Skeletal muscle tissue (tissue), 4 donors: ENCODE results near the gene ADGRV1. TPM values are rescaled to one million over a fixed set of nuclear protein-coding genes. Genes with fewer than 3 reads are reported as not detected.
"Not testable (repeated sequence)": the region's sequence is repeated elsewhere in the genome, so short reads cannot be mapped to it uniquely, and the experiment has no call there.

Source experiments
- H3K27ac ChIP-seq: one replicate; pipeline ENCODE4 v1.7.0; 2013; ENCODE audit warnings: mild to moderate bottlenecking, low read depth, low read length, inconsistent platforms
- H3K27me3 ChIP-seq, 3 donors: one replicate each; pipeline ENCODE4 v1.7.0; 2013; ENCODE audit warnings: low read length in 3 of 3; ENCODE audit not compliant: control insufficient read depth in 3 of 3, insufficient read depth in 3 of 3
- H3K36me3 ChIP-seq, 3 donors: one replicate each; pipeline ENCODE4 v1.7.0; 2013; ENCODE audit warnings: low read length in 3 of 3; ENCODE audit not compliant: control insufficient read depth in 3 of 3, insufficient read depth in 3 of 3
- H3K4me1 ChIP-seq, 3 donors: one replicate each; pipeline ENCODE4 v1.7.0; 2013; ENCODE audit warnings: low read length in 3 of 3, mild to moderate bottlenecking in 3 of 3; ENCODE audit not compliant: control insufficient read depth in 3 of 3, insufficient read depth in 3 of 3
- H3K4me3 ChIP-seq, 3 donors: one replicate each; pipeline ENCODE4 v1.7.0; 2013; ENCODE audit warnings: low read length in 3 of 3
- H3K9ac ChIP-seq, 3 donors: one replicate each; pipeline ENCODE4 v1.7.0; 2013; ENCODE audit warnings: low read length in 3 of 3, mild to moderate bottlenecking in 3 of 3, moderate library complexity in 2 of 3, low read depth in 1 of 3
- H3K9me3 ChIP-seq, 3 donors: one replicate each; pipeline ENCODE4 v1.7.0; 2013; ENCODE audit warnings: low read length in 3 of 3; ENCODE audit not compliant: control insufficient read depth in 3 of 3
- total RNA-seq: library from RNA; depleted of rRNA; stranded (reverse); fragments of >200 nt; gene quantifications from one replicate; pipeline ENCODE4 v1.2.3, GENCODE V29; 2014
- donor health status: Osteomylitis.

The ADGRV1 gene
- total RNA-seq, 1 donor from 2014 or later: 2.6 TPM

DNA sequence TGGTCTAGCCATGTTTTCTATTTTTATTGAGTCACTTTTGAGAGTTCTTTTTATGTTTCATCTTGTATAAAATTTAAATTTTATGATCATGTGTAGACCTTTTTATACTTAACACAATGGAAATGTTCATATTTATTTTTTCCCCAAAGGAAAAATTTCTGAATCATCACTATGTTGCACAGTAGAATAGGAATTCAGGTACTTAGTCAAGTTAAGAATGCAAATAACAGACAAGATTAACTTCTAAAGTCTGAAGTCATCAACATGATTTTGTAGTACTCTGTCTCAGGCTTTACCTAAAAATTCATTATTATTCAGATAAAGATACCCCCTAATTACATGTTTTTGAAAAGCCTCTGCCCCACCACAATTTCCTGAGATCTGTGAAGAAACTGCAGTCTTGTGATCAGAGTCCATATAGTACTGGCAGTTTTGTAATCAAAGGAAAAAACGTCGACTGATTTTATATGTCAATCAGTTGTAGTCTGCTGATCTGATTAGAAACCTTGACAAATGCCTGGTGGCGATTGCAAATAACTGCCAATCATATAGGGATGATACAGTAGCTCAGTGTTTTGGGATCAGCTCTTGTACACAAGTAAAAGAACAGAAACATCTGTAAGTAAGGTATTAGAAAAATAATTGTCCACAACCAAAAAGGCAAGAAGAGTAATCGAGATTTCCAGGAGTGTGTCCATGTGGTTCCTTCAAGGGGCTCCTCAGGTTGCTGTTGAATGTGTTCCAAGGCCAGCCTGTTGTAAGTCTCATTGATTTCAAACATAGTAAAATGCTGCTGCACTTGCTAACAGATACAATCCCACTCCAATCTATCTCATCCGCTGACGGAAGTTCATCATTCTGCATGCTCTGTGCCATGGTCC lies 472.2 kb downstream of the ADGRV1 start:
- H3K27ac ChIP-seq: no peak overlapping the region
- no peak overlapping the region for H3K9ac ChIP-seq
- H3K4me1 ChIP-seq: no peaks in the 10 kb centered on the region
- H3K4me3 ChIP-seq: no peak overlapping the region
- no peaks in the 10 kb centered on the region for H3K36me3 ChIP-seq
- H3K9me3 ChIP-seq: no peaks in the 10 kb centered on the region
- H3K27me3 ChIP-seq: no peaks in the 10 kb centered on the region

GRCh38 chr5:91031402-91031752 lies 472.8 kb downstream of the ADGRV1 start:
- Histone ChIP-seq H3K9ac (no peak overlapping the region), H3K9me3 (no peaks in the 10 kb centered on the region), H3K27ac (no peak overlapping the region), H3K27me3 (no peaks in the 10 kb centered on the region), H3K4me1 (no peaks in the 10 kb centered on the region), H3K36me3 (no peaks in the 10 kb centered on the region), H3K4me3 (no peak overlapping the region)

DNA sequence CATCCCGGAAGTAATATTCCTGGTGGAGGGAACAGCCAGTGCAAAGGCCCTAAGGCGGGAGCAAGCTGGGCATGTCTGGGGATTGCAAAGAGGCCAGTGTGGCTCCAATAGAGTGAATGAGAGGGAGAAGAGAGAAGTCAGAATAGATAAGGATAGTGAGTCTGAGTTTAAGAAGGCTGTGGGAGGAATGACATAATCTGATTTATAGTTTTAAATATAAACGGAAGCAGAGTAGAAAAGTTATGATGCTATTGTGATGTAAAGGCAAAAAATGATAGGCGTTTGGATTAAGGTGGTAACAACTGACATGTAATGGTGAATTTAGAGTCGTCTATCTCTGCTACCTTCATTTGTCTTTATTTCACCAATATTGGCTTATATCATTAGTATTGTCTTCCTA lies 473.5 kb downstream of the ADGRV1 start:
- no peak overlapping the region for H3K27ac ChIP-seq
- no peaks in the 10 kb centered on the region for H3K36me3 ChIP-seq
- no peaks in the 10 kb centered on the region for H3K4me1 ChIP-seq
- H3K9ac ChIP-seq: no peak overlapping the region
- H3K9me3 ChIP-seq: no peaks in the 10 kb centered on the region
- H3K4me3 ChIP-seq: no peak overlapping the region
- no peaks in the 10 kb centered on the region for H3K27me3 ChIP-seq

GRCh38 chr5:91033370-91033769 lies 474.8 kb downstream of the ADGRV1 start:
- H3K4me1 ChIP-seq: peaks cover 0 to 4% (median 0%) of the 10 kb centered on the region in 3 donors
- no peaks in the 10 kb centered on the region for H3K36me3 ChIP-seq
- no peaks in the 10 kb centered on the region for H3K9me3 ChIP-seq
- H3K4me3 ChIP-seq: no peak overlapping the region
- H3K27ac ChIP-seq: no peak overlapping the region
- H3K27me3 ChIP-seq: no peaks in the 10 kb centered on the region
- no peak overlapping the region for H3K9ac ChIP-seq

GRCh38 chr5:91038180-91038808 lies 479.7 kb downstream of the ADGRV1 start:
- H3K36me3 ChIP-seq: no peaks in the 10 kb centered on the region

DNA sequence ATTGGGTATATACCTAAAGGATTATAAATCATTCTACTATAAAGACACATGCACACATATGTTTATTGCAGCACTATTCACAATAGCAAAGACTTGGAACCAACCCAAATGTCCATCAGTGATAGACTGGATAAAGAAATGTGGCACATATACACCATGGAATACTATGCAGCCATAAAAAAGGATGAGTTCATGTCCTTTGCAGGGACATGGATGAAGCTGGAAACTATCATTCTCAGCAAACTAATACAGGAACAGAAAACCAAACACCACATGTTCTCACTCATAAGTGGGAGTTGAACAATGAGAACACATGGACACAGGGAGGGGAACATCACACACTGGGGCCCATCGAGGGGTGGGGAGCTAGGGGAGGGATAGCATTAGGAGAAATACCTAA lies 482.5 kb downstream of the ADGRV1 start:
- H3K9me3 ChIP-seq, H3K9ac ChIP-seq, H3K36me3 ChIP-seq, H3K27ac ChIP-seq, H3K4me3 ChIP-seq, H3K27me3 ChIP-seq, H3K4me1 ChIP-seq: not testable (repeated sequence)

More at GRCh38 chr5:91038180-91038808, 479.7 kb downstream of the ADGRV1 start:
- H3K27ac ChIP-seq: no peak overlapping the region
- no peaks in the 10 kb centered on the region for H3K9me3 ChIP-seq
- H3K27me3 ChIP-seq: no peaks in the 10 kb centered on the region
- H3K4me1 ChIP-seq: peaks cover 0 to 5% (median 4%) of the 10 kb centered on the region in 3 donors
- no peak overlapping the region for H3K4me3 ChIP-seq
- H3K9ac ChIP-seq: no peak overlapping the region

DNA sequence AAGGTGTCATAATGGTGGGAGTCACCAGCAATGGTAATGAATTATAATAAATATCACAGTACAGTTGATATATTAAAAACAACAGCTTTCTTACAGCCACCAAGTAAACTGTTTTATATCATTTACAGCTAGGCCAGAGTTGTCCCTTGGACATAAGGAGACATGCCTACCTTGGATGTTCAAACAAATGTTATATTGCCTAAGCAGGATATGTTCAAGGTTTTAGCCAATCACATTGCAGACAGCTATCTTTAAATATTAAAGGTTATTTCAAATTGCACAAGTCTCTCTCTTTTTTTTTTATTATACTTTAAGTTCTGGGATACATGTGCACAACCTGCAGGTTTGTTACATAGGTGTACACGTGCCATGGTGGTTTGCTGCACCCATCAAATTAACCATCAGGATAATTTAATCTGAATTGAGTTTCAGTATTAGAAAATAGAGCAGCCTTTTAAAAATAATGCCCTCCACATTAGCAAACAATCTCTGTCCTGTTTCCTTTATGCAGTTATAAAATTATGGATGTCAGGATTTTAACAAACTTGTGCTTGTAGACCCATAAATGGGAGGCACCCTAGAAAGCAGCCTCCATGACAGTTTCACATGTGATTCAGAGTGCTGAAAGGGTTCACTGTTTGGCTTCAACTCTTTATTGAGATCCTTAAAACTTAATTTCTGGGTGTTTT lies 483.8 kb downstream of the ADGRV1 start:
- Histone ChIP-seq H3K4me1 (peaks cover 0 to 5% (median 4%) of the 10 kb centered on the region in 3 donors), H3K27me3 (no peaks in the 10 kb centered on the region), H3K9me3 (no peaks in the 10 kb centered on the region), H3K4me3 (no peak overlapping the region), H3K36me3 (no peaks in the 10 kb centered on the region), H3K27ac (no peak overlapping the region), H3K9ac (no peak overlapping the region)

DNA sequence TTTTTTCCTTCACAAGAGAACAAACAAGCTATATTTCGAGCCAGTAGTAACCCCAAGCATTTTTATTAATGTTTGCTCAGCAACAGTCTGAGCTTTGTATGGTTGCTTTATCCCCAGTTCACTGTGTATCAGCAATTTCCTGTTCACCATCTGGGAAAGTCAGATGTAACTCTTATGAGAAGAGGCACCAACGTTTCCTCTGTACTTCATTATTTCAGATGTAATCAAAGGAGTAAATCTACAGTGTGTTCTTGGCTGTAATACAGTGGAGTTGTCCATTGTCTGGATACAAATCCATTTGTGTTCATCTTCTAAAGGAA lies 484.3 kb downstream of the ADGRV1 start:
- Histone ChIP-seq H3K9ac (no peak overlapping the region), H3K36me3 (no peaks in the 10 kb centered on the region), H3K4me3 (no peak overlapping the region), H3K27ac (no peak overlapping the region), H3K4me1 (peaks cover 0 to 5% (median 4%) of the 10 kb centered on the region in 3 donors), H3K27me3 (no peaks in the 10 kb centered on the region), H3K9me3 (no peaks in the 10 kb centered on the region)

DNA sequence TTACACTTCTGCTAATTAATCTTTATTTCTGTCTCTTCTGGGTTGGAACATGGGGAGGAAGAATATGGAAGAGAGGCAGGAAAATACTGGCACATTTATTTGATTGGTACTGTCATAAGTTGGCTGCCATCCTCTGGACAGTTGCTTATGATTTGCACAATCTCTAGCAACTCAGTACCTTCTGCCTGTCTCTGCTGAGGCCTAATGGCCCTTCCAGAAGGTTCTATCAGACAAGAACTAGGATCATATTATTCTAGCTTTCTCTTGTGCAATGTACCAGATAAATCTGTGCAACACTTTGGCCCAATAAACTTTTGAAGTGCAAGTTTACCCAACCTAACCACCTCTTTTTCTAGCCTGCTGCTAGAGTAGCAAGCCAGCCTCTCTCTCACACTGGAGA lies 489.5 kb downstream of the ADGRV1 start:
- H3K4me3 ChIP-seq: no peak overlapping the region
- H3K9ac ChIP-seq: no peak overlapping the region
- no peak overlapping the region for H3K27ac ChIP-seq
- no peaks in the 10 kb centered on the region for H3K9me3 ChIP-seq
- no peaks in the 10 kb centered on the region for H3K4me1 ChIP-seq
- H3K27me3 ChIP-seq: no peaks in the 10 kb centered on the region
- H3K36me3 ChIP-seq: no peaks in the 10 kb centered on the region

DNA sequence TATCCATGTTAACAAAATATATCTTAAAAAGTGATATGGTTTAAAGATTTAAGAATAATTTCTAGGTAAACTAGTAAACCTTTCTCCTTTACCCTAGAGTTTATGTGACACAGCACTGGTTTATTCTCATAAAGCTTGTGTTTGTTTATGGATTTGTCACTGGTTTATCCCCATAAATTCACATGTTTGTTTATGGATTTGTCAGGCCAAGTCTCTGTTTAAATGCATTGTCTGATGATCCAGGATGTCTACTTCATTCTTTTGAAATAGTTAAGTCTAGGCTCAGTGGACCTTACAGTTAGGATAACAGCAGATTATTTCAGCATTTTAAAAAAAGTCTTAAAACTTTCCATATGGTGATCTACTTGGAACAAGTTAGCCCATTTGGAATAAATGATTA lies 490.5 kb downstream of the ADGRV1 start:
- H3K36me3 ChIP-seq: no peaks in the 10 kb centered on the region
- no peak overlapping the region for H3K27ac ChIP-seq
- H3K27me3 ChIP-seq: no peaks in the 10 kb centered on the region
- no peaks in the 10 kb centered on the region for H3K9me3 ChIP-seq
- H3K4me1 ChIP-seq: no peaks in the 10 kb centered on the region
- H3K9ac ChIP-seq: no peak overlapping the region
- H3K4me3 ChIP-seq: no peak overlapping the region
